Muscle layer of duodenum (tissue), 2 donors: ENCODE data around the gene VCAM1.

Experiments
- H3K27ac ChIP-seq: one replicate; pipeline ENCODE4 v1.7.0; 2013; ENCODE audit warnings: mild to moderate bottlenecking, low read length
- H3K27me3 ChIP-seq: one replicate; pipeline ENCODE4 v1.7.0; 2013; ENCODE audit warnings: low read depth, mild to moderate bottlenecking, control low read depth, low read length
- H3K36me3 ChIP-seq, 2 donors: one replicate each; pipeline ENCODE4 v1.7.0; 2013; ENCODE audit warnings: low read length in 2 of 2, control low read depth in 1 of 2, mild to moderate bottlenecking in 1 of 2; ENCODE audit not compliant: insufficient read depth in 2 of 2, control insufficient read depth in 1 of 2
- H3K4me1 ChIP-seq, 2 donors: one replicate each; pipeline ENCODE4 v1.7.0; 2013; ENCODE audit warnings: low read length in 2 of 2, mild to moderate bottlenecking in 2 of 2, control low read depth in 1 of 2, moderate library complexity in 1 of 2; ENCODE audit not compliant: insufficient read depth in 2 of 2, control insufficient read depth in 1 of 2
- H3K4me3 ChIP-seq, 2 donors: one replicate each; pipeline ENCODE4 v1.7.0; 2013; ENCODE audit warnings: low read length in 2 of 2, low read depth in 1 of 2, mild to moderate bottlenecking in 1 of 2
- H3K9me3 ChIP-seq, 2 donors: one replicate each; pipeline ENCODE4 v1.7.0; 2013; ENCODE audit warnings: low read length in 2 of 2, control low read depth in 1 of 2, mild to moderate bottlenecking in 1 of 2; ENCODE audit not compliant: control insufficient read depth in 1 of 2
- donor health status: healthy.

VCAM1 gene

DNA sequence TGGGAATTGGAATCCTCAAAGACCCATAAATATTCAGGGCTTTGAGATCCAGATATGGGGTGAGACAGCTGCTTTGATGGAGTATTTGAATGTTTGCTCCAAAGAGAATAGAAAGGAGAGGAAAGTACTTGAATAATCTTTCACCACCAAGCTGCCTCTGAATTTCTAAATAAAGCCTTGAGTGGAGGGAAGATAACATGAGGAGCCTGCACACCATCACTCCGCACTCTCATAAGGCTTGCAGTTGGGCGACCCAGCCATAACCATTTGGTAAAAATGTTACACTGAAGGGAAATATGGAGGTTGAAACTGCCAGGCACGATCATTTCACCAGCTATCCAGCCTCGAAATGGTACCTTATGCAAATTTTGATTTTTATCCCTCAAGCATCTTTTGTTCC, 38.4 kb downstream of the VCAM1 start:
- Histone ChIP-seq H3K4me3 (no peak overlapping the region), H3K9me3 (no peaks in the 10 kb centered on the region), H3K36me3 (no peaks in the 10 kb centered on the region), H3K4me1 (no peaks in the 10 kb centered on the region), H3K27me3 (no peaks in the 10 kb centered on the region), H3K27ac (no peak overlapping the region)

DNA sequence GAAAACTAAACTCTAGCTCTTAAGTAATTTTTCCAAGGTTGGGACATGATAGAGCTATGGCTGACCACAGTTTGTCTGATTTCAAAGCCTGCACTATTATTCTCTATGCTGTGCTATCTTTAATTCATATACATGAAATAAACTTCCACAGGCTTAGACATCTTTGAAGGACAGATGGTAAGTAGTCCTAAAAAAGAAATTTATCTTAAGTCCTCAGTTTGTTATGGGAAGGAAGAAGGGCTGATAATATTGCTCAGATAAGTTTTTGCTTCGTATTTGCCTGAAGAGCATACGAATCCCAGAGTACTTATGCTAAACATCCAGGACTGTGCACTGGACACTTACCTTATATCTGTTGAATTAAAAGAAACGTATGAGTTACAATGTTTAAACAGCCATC, 39.6 kb downstream of the VCAM1 start:
- no peaks in the 10 kb centered on the region for H3K27me3 ChIP-seq
- no peaks in the 10 kb centered on the region for H3K36me3 ChIP-seq
- H3K4me3 ChIP-seq = no peak overlapping the region
- H3K27ac ChIP-seq = no peak overlapping the region
- no peaks in the 10 kb centered on the region for H3K4me1 ChIP-seq
- H3K9me3 ChIP-seq = no peaks in the 10 kb centered on the region

DNA sequence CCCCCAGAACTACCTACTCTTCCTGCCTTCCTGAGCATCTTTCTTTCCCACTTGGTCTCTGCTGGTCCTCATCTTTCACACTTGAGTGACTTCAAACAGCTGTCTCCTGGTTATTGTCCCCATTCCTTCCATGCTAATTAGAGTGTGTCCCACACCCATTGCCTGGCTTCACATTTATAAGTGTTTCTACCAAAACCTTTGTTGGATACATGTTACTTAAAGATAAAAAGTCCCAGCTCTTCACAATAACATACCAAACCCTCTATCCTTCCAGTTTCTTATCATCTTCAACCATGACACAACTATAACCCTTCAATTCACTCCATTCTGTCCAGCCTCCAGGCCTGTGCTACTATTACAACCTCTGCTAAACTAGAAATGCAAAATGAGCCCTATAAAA, 41.0 kb downstream of the VCAM1 start:
- Histone ChIP-seq H3K36me3 (no peaks in the 10 kb centered on the region), H3K4me3 (no peak overlapping the region), H3K9me3 (no peaks in the 10 kb centered on the region), H3K27me3 (no peaks in the 10 kb centered on the region), H3K27ac (no peak overlapping the region), H3K4me1 (no peaks in the 10 kb centered on the region)

DNA sequence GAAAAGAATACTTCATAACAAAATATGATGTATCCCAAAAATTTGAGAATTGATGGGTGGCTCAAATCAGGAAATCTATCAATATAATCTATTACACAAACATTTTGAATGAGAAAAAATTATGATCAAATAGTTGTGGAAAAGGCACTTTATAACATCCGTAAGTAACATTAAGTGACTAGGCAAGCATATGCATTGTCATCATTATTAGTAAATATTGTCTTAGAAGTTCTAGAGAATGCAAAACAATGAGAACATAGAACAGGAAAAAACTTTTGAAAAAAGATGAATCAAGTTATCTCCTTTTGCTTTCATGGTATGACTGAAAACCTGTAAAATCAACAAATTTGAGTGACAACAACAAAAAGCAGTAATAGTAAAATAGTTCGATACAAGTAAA, 42.9 kb downstream of the VCAM1 start:
- Histone ChIP-seq H3K27me3 (no peaks in the 10 kb centered on the region), H3K36me3 (no peaks in the 10 kb centered on the region), H3K27ac (no peak overlapping the region), H3K9me3 (no peaks in the 10 kb centered on the region), H3K4me1 (no peaks in the 10 kb centered on the region), H3K4me3 (no peak overlapping the region)

DNA sequence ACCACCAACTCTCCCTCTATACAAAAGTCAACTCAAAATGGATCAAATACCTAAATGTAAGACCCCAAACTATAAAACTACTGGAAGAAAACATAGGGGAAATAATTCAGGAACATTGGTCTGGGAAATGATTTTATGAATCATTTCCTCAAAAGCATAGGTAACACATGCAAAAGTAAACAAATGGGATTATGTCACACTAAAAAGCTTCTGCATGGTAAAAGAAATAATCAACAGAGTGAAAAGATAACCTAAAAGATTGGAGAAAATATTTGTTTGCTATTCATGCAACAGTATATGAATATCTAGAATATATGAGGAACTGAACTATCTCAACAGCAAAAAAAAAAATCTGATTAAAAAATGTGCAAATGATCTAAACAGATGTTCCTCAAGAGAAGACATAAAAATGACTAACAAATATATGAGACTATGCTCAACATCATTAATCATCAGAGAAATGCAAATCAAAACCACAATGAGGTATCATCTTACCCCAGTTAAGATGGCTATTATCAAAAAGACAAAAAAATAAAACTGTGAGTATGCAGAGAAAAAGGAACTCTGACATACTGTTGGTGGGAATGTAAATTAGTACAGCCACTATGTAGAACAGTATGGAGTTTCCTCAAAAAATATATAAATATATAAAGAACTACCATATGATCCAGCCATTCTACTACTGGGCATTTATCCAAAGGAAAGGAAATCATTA, 47.8 kb downstream of the VCAM1 start:
- Histone ChIP-seq H3K27me3 (no peaks in the 10 kb centered on the region), H3K9me3 (no peaks in the 10 kb centered on the region)

DNA sequence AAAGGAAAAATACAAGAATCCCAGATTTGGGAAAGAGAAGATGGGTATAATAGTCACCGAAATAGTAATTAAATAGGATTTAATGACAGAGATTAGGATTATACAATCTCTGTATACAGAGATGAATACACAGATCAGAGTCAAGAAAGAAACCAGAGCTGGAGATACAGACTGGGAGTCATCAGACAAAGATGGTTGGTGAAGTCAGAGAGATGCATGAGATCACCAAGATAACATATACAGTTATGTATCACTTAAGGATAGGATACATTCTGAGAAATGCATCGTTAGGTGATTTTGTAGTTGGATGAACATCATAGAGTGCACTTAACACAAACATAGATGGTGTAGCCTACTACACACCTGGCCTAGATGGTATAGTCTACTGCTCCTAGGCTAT, 49.8 kb downstream of the VCAM1 start:
- no peak overlapping the region for H3K4me3 ChIP-seq
- H3K27me3 ChIP-seq = no peaks in the 10 kb centered on the region
- H3K4me1 ChIP-seq = no peaks in the 10 kb centered on the region
- H3K27ac ChIP-seq = no peak overlapping the region
- H3K36me3 ChIP-seq = no peaks in the 10 kb centered on the region
- no peaks in the 10 kb centered on the region for H3K9me3 ChIP-seq

More for the DNA sequence above, 47.8 kb downstream of the VCAM1 start:
- Histone ChIP-seq H3K4me3 (no peak overlapping the region), H3K4me1 (no peaks in the 10 kb centered on the region), H3K27ac (no peak overlapping the region), H3K36me3 (no peaks in the 10 kb centered on the region)

DNA sequence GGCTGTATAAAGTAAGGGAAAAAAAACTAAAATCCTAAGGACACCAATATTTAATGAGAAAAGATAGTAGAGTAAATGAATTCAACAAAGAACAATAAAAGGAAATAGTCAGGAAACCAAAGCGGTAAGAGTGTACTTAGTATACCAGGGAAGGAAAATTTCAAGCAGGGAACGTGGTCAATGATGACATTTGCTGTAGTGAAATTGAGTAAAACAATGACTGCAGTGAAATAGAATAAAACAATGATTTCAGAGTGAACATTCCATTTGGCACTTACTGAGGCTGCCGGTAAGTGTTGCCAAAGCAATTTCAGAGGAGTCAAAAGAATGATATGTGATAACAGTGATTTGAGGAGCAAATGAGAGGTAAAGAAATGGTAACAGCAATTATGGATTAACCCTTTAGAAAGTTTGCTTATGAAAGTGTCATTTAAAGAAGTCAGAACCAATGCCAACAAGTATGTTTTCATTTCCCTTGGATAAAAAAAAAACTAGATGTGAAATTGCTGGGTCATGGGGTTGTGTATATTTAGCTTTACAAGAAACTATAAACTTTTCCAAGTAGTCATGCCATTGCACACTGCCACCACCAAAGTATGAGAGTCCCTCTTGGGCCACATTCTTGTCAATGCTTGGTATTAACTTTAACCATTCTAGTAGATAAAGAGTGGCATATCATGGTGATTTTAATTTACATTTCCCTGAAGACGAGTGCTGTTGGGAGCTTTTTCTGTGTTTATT, 50.5 kb downstream of the VCAM1 start:
- Histone ChIP-seq H3K4me3 (no peak overlapping the region), H3K27me3 (no peaks in the 10 kb centered on the region), H3K4me1 (no peaks in the 10 kb centered on the region), H3K36me3 (no peaks in the 10 kb centered on the region), H3K27ac (no peak overlapping the region), H3K9me3 (no peaks in the 10 kb centered on the region)

DNA sequence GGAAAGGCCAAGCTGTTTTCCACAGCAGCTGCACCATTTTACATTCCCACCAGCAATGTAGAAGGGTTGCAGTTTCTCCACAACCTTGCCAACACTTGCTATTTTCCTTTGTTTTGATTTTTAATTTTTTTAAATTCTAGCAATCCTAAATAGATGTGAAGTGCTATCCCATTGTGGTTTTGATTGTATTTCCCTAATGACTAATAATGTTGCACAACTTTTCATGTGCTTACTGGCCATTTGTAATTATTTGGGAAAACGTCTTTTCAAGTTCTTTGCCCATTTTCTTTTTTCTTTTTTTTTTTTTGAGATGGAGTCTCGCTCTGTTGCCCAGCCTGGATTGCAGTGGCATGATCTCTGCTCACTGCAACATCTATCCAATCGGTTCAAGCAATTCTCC, 53.9 kb downstream of the VCAM1 start:
- Histone ChIP-seq H3K4me1 (no peaks in the 10 kb centered on the region), H3K36me3 (no peaks in the 10 kb centered on the region), H3K9me3 (no peaks in the 10 kb centered on the region), H3K4me3 (no peak overlapping the region), H3K27ac (no peak overlapping the region), H3K27me3 (no peaks in the 10 kb centered on the region)

DNA sequence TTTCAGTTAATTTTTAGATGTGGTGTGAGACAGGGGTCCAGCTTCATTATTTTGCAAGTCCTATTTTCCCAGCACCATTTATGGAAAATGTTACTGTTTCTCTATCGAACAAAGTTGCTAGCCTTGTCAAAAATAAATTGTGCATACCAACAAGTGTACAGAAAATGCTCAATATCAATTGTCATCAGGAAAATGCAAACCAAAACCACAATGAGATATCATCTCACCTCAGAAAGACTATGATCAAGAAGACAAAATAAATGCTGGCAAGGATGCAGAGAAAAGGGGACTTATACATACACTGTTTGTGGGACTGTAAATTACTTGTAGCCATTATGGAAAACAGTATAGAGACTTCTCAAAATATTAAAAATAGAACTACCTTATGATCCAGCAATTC, 54.8 kb downstream of the VCAM1 start:
- Histone ChIP-seq H3K4me3 (no peak overlapping the region), H3K9me3 (no peaks in the 10 kb centered on the region), H3K36me3 (no peaks in the 10 kb centered on the region), H3K27ac (no peak overlapping the region), H3K4me1 (no peaks in the 10 kb centered on the region), H3K27me3 (no peaks in the 10 kb centered on the region)

DNA sequence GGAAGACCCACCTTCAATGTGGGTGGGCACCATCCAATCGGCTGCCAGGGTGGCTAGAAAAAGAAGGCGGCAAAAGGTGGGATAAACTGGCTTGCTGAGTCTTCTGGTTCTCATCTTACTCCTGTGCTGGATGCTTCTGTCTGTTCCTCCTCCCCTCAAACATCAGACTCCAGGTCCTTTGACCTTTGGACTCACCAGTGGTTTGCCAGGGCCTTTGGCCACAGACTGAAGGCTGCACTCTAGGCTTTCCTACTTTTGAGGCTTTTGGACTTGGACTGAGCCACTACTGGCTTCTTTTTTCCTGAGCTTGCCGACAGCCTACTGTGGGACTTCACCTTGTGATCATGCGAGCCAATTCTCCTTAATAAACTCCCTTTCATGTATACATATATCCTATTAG, 55.9 kb downstream of the VCAM1 start:
- no peak overlapping the region for H3K27ac ChIP-seq
- no peaks in the 10 kb centered on the region for H3K4me1 ChIP-seq
- H3K27me3 ChIP-seq = no peaks in the 10 kb centered on the region
- no peak overlapping the region for H3K4me3 ChIP-seq
- no peaks in the 10 kb centered on the region for H3K9me3 ChIP-seq
- no peaks in the 10 kb centered on the region for H3K36me3 ChIP-seq

DNA sequence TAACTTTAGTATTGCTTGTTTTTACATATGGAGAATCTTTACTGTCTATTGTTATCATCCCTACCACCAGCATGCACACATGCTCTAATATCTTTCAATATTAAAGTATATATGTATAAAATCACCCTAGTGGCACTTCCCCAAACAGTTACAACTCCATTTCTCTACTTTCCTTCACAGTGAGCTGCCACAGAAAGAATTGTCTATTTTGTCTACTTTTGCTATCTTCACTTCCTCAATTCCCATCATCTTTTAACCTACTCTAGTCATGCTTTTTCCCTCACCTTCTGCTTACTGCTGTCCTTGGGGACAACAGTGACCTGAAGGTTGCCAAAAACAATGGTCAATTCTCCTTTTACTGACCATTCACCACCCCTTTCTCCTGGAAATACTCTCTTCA, 59.2 kb downstream of the VCAM1 start:
- H3K27me3 ChIP-seq = no peaks in the 10 kb centered on the region
- H3K4me3 ChIP-seq = no peak overlapping the region
- H3K9me3 ChIP-seq = no peaks in the 10 kb centered on the region
- H3K27ac ChIP-seq = no peak overlapping the region
- H3K36me3 ChIP-seq = no peaks in the 10 kb centered on the region
- no peaks in the 10 kb centered on the region for H3K4me1 ChIP-seq

DNA sequence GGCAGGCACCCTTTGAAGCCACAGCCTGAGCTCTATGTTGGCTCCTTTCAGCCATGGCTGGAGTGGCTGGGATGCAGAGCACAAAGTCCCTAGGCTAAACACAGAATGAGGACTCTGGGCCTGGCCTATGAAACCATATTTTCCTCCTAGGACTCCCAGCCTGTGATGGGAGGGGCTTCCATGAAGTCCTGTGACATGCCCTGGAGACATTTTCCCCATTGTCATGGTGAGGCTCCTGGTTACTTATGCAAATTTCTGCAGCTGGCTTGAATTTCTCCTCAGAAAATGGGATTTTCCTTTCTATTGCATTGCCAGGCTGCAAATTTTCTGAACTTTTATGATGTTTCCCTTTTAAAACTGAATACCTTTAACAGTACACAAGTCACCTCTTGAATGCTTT, 61.3 kb downstream of the VCAM1 start:
- H3K27me3 ChIP-seq = no peaks in the 10 kb centered on the region
- H3K27ac ChIP-seq = no peak overlapping the region
- no peaks in the 10 kb centered on the region for H3K9me3 ChIP-seq
- no peaks in the 10 kb centered on the region for H3K4me1 ChIP-seq
- H3K4me3 ChIP-seq = no peak overlapping the region
- no peaks in the 10 kb centered on the region for H3K36me3 ChIP-seq
